ENCODE measurements around the gene ASB6. TPM values are rescaled to one million over a fixed set of nuclear protein-coding genes. Genes with fewer than 3 reads are reported as not detected.
A peak's percentile ranks its signal among the peaks of the same experiment; 100 is the strongest.
"Not testable (repeated sequence)": the region's sequence is repeated elsewhere in the genome, so short reads cannot be mapped to it uniquely, and the experiment has no call there.

ASB6 gene
- total RNA-seq, 1 donor from 2014 or later, result 21.9 TPM

DNA sequence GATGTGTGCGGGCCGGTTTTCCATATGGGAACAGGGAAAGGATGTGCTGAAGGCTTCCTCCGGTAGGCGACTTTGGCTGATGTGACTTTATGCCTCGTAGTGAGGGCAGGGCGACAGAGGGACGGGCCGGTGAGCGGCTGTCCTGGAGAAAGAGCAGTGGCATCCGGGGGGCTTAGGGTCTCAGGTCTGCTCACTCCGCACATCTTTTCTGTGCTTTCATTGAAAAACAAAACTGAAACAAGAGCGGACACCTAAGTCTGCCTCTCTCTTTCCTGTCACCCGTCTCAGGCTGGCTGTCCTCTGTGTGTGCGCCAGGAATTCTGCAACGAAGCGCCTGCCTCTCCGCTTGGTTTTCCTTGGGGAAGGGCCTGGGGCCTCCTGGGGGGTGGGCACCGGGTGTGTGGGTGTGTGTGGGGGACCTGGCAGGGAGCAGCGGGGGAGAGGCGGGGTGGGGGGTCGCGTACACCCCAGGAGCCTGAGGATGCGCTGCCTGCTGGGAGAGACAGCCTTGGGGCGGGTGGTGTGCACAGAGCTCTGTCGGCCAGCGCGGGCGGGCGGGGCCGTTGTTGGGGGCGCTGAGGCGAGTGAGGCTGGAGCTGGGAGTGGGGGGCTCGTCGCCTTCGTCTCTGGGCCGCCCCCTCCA is 22.9 kb upstream of the ASB6 start:
- Mint-ChIP-seq H3K27me3 (ENCODE audit: low read depth) (peaks cover 55% of the 10 kb centered on the region), H3K36me3 (ENCODE audit: low read depth) (no peaks in the 10 kb centered on the region), H3K27ac (ENCODE audit: unreplicated experiment) (no peak overlapping the region), H3K4me3 (peak overlapping the region; percentile 57), H3K4me1 (peaks cover 6% of the 10 kb centered on the region), H3K9me3 (no peaks in the 10 kb centered on the region)
- TF ChIP-seq, protein P1, sequence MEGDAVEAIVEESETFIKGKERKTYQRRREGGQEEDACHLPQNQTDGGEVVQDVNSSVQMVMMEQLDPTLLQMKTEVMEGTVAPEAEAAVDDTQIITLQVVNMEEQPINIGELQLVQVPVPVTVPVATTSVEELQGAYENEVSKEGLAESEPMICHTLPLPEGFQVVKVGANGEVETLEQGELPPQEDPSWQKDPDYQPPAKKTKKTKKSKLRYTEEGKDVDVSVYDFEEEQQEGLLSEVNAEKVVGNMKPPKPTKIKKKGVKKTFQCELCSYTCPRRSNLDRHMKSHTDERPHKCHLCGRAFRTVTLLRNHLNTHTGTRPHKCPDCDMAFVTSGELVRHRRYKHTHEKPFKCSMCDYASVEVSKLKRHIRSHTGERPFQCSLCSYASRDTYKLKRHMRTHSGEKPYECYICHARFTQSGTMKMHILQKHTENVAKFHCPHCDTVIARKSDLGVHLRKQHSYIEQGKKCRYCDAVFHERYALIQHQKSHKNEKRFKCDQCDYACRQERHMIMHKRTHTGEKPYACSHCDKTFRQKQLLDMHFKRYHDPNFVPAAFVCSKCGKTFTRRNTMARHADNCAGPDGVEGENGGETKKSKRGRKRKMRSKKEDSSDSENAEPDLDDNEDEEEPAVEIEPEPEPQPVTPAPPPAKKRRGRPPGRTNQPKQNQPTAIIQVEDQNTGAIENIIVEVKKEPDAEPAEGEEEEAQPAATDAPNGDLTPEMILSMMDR (conservative IDR thresholded peaks at IDR 0.05), result no peak
- no peak for DNase-seq (ENCODE audit: low read depth, low spot score)

DNA sequence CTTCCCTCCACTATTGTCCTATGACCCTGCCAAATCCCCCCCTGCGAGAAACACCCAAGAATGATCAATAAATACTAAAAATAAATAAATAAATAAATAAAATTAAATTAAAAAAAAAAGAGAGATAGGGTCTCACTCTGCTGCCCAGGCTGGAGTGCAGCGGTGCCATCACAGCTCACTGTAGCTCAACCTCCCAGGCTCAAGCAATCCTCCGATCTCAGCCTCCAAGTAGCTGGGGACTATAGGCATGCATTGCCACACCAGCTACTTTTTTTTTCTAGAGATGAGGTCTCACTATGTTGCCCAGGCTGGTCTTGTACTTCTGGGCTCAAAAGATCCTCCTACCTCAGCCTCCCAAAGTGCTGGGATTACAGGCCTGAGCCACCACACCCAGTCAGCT is 20.3 kb upstream of the ASB6 start:
- H3K27ac Mint-ChIP-seq (ENCODE audit: unreplicated experiment); H3K9me3 Mint-ChIP-seq; H3K4me3 Mint-ChIP-seq; DNase-seq (ENCODE audit: low read depth, low spot score); H3K36me3 Mint-ChIP-seq (ENCODE audit: low read depth); H3K4me1 Mint-ChIP-seq: not testable (repeated sequence)
- H3K27me3 Mint-ChIP-seq (ENCODE audit: low read depth), result peaks cover 44% of the 10 kb centered on the region

DNA sequence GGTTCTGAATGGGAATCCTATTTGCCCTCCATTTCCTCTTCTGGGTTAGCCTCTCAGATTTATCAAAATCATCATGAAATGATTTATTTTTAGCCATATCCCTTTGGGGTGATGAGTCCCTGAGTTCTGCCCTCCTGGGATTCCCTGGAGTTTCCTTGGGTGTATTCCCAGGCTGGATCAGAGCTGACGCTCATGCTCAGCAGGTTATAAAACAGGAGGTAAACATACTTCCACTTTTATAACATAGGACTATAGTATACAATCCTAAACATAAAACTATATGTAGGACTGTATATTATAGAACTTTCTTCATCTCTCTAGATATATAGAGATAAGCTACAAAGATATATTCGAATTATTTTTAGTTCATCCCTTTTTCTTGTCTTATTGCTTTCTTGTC is 19.1 kb upstream of the ASB6 start:
- H3K4me3 Mint-ChIP-seq, result no peak overlapping the region
- no peak overlapping the region for H3K27ac Mint-ChIP-seq (ENCODE audit: unreplicated experiment)
- no peak for DNase-seq (ENCODE audit: low read depth, low spot score)
- TF ChIP-seq, protein P1 (conservative IDR thresholded peaks at IDR 0.05), result no peak
- peaks cover 35% of the 10 kb centered on the region for H3K27me3 Mint-ChIP-seq (ENCODE audit: low read depth)
- H3K9me3 Mint-ChIP-seq, result no peaks in the 10 kb centered on the region
- H3K36me3 Mint-ChIP-seq (ENCODE audit: low read depth), result no peaks in the 10 kb centered on the region
- H3K4me1 Mint-ChIP-seq, result peaks cover 4% of the 10 kb centered on the region

DNA sequence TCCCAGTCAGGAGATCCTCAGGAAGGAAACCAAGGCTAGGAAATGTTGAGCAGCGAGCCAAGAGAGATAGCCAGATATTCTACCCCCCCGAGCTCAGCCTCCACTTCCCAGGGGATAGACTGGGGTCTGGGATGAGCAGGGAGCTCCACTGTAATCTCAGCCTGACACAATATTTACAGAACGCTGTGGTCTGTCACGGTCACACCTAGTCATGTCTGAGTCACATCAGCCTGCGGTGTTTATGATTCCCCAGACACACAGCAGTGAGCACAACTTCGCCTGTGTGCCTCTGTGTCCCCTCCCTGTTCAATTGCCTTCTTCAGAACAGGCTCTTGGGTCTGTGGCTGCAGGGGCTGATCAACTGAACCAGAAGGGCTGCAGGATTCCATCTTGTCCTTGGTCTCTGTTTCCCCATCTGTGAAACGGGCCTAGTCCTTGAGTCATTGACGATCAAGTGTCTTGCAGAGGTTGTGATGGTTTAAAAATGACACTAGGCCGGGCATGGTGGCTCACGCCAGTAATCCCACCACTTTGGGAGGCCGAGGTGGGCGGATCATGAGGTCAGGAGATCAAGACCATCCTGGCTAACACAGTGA is 14.9 kb upstream of the ASB6 start:
- TF ChIP-seq, protein P1 (conservative IDR thresholded peaks at IDR 0.05), result no peak
- no peak overlapping the region for H3K4me3 Mint-ChIP-seq
- no peak overlapping the region for H3K27ac Mint-ChIP-seq (ENCODE audit: unreplicated experiment)
- H3K27me3 Mint-ChIP-seq (ENCODE audit: low read depth), result peaks cover 9% of the 10 kb centered on the region
- no peaks in the 10 kb centered on the region for H3K36me3 Mint-ChIP-seq (ENCODE audit: low read depth)
- no peaks in the 10 kb centered on the region for H3K9me3 Mint-ChIP-seq
- DNase-seq (ENCODE audit: low read depth, low spot score), result no peak
- H3K4me1 Mint-ChIP-seq, result peaks cover 11% of the 10 kb centered on the region

DNA sequence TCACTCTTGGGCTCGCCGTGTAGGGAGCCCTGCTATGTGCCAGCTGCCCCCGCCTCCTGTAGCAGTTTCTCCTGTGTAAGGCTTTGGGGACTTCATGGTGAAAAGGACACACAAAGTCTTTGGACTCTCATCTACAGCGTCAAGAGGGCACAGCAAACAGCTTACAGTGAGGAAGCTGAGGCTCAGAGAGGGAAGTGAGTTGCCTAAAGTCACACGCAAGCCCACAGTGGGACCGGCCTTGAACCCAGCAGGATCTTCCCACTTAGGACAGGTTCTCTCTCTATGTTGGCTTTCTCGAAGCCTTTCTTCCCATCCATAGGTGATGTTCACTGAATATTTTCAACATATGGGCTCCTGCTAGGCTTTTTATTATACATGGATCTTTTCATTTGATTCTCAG is 13.7 kb upstream of the ASB6 start:
- Mint-ChIP-seq H3K27ac (ENCODE audit: unreplicated experiment) (no peak overlapping the region), H3K4me1 (peaks cover 11% of the 10 kb centered on the region), H3K36me3 (ENCODE audit: low read depth) (no peaks in the 10 kb centered on the region), H3K9me3 (no peaks in the 10 kb centered on the region), H3K27me3 (ENCODE audit: low read depth) (peaks cover under 1% of the 10 kb centered on the region), H3K4me3 (no peak overlapping the region)
- no peak for DNase-seq (ENCODE audit: low read depth, low spot score)
- TF ChIP-seq, protein P1 (conservative IDR thresholded peaks at IDR 0.05), result no peak

DNA sequence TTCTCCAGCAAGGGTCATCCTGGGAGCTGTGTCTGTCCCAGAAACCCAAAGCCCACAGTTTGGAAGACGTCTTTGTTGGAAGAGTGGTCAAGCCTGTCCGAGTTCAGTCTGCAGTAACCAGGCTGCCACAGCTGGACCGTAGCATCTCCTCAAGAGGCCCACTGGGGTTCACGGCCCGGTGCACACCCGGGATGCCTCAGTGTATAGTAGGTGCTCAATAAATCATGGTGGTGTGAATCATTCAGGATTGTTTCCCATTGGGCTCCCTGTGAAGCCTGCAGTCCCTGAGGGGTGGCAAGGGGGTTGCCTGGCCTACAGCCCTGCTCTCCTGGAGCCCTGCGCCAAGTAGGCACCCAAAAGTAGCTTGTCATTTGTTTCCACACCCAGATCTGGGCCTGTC is 13.2 kb upstream of the ASB6 start:
- no peaks in the 10 kb centered on the region for H3K36me3 Mint-ChIP-seq (ENCODE audit: low read depth)
- H3K27ac Mint-ChIP-seq (ENCODE audit: unreplicated experiment), result peak overlapping the region; percentile 50
- peaks cover 11% of the 10 kb centered on the region for H3K4me1 Mint-ChIP-seq
- H3K9me3 Mint-ChIP-seq, result no peaks in the 10 kb centered on the region
- H3K27me3 Mint-ChIP-seq (ENCODE audit: low read depth), result no peaks in the 10 kb centered on the region
- DNase-seq (ENCODE audit: low read depth, low spot score), result no peak
- no peak overlapping the region for H3K4me3 Mint-ChIP-seq
- TF ChIP-seq, protein P1 (conservative IDR thresholded peaks at IDR 0.05), result no peak
